Measurements from ENCODE around the gene OSBPL9. TPM values are rescaled to one million over a fixed set of nuclear protein-coding genes. Genes with fewer than 3 reads are reported as not detected.

The OSBPL9 gene
- total and polyA plus RNA-seq, 9 of the 15 experiments (the other 6 are each of a cell fraction or from before 2014, with no cell fraction given): 43.9 to 217 (median 170) TPM

- TF ChIP-seq ZNF592 (IDR thresholded peaks at IDR 0.05): peak; percentile 60; the same call in 1 of the 2 replicates
- TF ChIP-seq CREB1 (IDR thresholded peaks at IDR 0.05): peak; percentile 80
- 0 out of 2 replicates have a peak, but pooled peaks have one; percentile 59 for TF ChIP-seq CREB1 (CRISPR knock-in tag; IDR thresholded peaks at IDR 0.05)
- peak; percentile 84 for TF ChIP-seq PKNOX1 (IDR thresholded peaks at IDR 0.05)
- 0 out of 2 replicates have a peak, but pooled peaks have one; percentile 40 for TF ChIP-seq SMAD4 (CRISPR knock-in tag; conservative IDR thresholded peaks at IDR 0.05)
- TF ChIP-seq NRF1 (conservative IDR thresholded peaks at IDR 0.05 in 1 of 2, IDR thresholded peaks at IDR 0.05 in 1 of 2): peak; percentile 28 to 39; a peak in 2 of 4 replicates
- TF ChIP-seq MTA3 (IDR thresholded peaks at IDR 0.05; ENCODE audit: borderline replicate concordance): peak; percentile 86; the same call in 1 of the 2 replicates
- no peak for TF ChIP-seq WHSC1 (IDR thresholded peaks at IDR 0.05; ENCODE audit: low read length)
- TF ChIP-seq DACH1 (IDR thresholded peaks at IDR 0.05; ENCODE audit: partially characterized antibody): peak; percentile 37
- peak; percentile 64; the same call in 1 of the 2 replicates for TF ChIP-seq MTA1 (IDR thresholded peaks at IDR 0.05; ENCODE audit: borderline replicate concordance)
- TF ChIP-seq ARID3A (IDR thresholded peaks at IDR 0.05; ENCODE audit: borderline replicate concordance, low read depth, low read length): peak; percentile 17; the same call in 1 of the 2 replicates
- peak; percentile 94 for TF ChIP-seq NFE2 (IDR thresholded peaks at IDR 0.05; ENCODE audit: low read depth)
- TF ChIP-seq DPF2 (IDR thresholded peaks at IDR 0.05): peak; percentile 93
- peak; percentile 75; the same call in 1 of the 2 replicates for TF ChIP-seq ZBTB2 (IDR thresholded peaks at IDR 0.05)
- TF ChIP-seq ZNF57 (CRISPR knock-in tag; IDR thresholded peaks at IDR 0.05): no peak
- TF ChIP-seq RNF2 (IDR thresholded peaks at IDR 0.05): no peak
- peak in 1 of 2 experiments; percentile 64; a peak in 1 of 4 replicates for TF ChIP-seq ARNT (IDR thresholded peaks at IDR 0.05)
- peak; percentile 67 for TF ChIP-seq NEUROD1 (IDR thresholded peaks at IDR 0.05; ENCODE audit: borderline replicate concordance, low read depth, low read length, partially characterized antibody)
- no peak for TF ChIP-seq NFRKB (IDR thresholded peaks at IDR 0.05; ENCODE audit: low read depth)
- peak; percentile 53 for TF ChIP-seq CXXC5 (CRISPR knock-in tag; IDR thresholded peaks at IDR 0.05)
- no peak for TF ChIP-seq ZFP1 (CRISPR knock-in tag; IDR thresholded peaks at IDR 0.05)
- TF ChIP-seq MAFF (IDR thresholded peaks at IDR 0.05; ENCODE audit: low read length): peak; percentile 79; the same call in 1 of the 2 replicates
- TF ChIP-seq ZC3H4 (CRISPR knock-in tag; IDR thresholded peaks at IDR 0.05; ENCODE audit: borderline replicate concordance): no peak
Observed at GRCh38 chr1:51622455-51622913, 5.6 kb downstream of the OSBPL9 start (continued).
